ENCODE data around the gene TTC28.

- TF ChIP-seq POLR2A (IDR thresholded peaks at IDR 0.05) (no peak), CTCF (IDR thresholded peaks at IDR 0.05) (no peak)
These were observed 85.4 kb downstream of the TTC28 start for GRCh38 chr22:28594076-28594796.

Data from lower leg skin (tissue), 3 donors.